Measurements from ENCODE around the gene CHRNB2.

The CHRNB2 gene

GRCh38 chr1:154552036-154552435, 15.5 kb upstream of the CHRNB2 start:
- H3K36me3 ChIP-seq (ENCODE audit: control insufficient read depth in 2 of 2, insufficient read depth in 2 of 2, low read length in 2 of 2) = peaks cover 60 to 75% of the 10 kb centered on the region in 2 donors
- no peak overlapping the region for H3K27ac ChIP-seq (ENCODE audit: low read depth in 2 of 2, low read length in 2 of 2)
- peaks cover 12 to 25% of the 10 kb centered on the region in 2 donors for H3K4me1 ChIP-seq (ENCODE audit: control insufficient read depth in 2 of 2, insufficient read depth in 2 of 2, low read length in 2 of 2)

GRCh38 chr1:154553056-154554030, 14.2 kb upstream of the CHRNB2 start:
- Histone ChIP-seq H3K9ac (ENCODE audit: low read depth in 1 of 2, low read length in 2 of 2) (no peak overlapping the region), H3K27me3 (ENCODE audit: control insufficient read depth in 2 of 2, insufficient read depth in 2 of 2, low read length in 2 of 2) (no peaks in the 10 kb centered on the region), H3K4me1 (ENCODE audit: control insufficient read depth in 2 of 2, insufficient read depth in 2 of 2, low read length in 2 of 2) (peaks cover 19 to 23% of the 10 kb centered on the region in 2 donors), H3K9me3 (ENCODE audit: control insufficient read depth in 2 of 2, low read length in 2 of 2) (no peaks in the 10 kb centered on the region), H3K4me3 (ENCODE audit: low read length in 2 of 2) (no peak overlapping the region), H3K27ac (ENCODE audit: low read depth in 2 of 2, low read length in 2 of 2) (no peak overlapping the region), H3K36me3 (ENCODE audit: control insufficient read depth in 2 of 2, insufficient read depth in 2 of 2, low read length in 2 of 2) (peaks cover 60 to 75% of the 10 kb centered on the region in 2 donors)

More at GRCh38 chr1:154552036-154552435, 15.5 kb upstream of the CHRNB2 start:
- Histone ChIP-seq H3K4me3 (ENCODE audit: low read length in 2 of 2) (no peak overlapping the region), H3K27me3 (ENCODE audit: control insufficient read depth in 2 of 2, insufficient read depth in 2 of 2, low read length in 2 of 2) (no peaks in the 10 kb centered on the region), H3K9ac (ENCODE audit: low read depth in 1 of 2, low read length in 2 of 2) (no peak overlapping the region), H3K9me3 (ENCODE audit: control insufficient read depth in 2 of 2, low read length in 2 of 2) (no peaks in the 10 kb centered on the region)

- H3K9ac ChIP-seq (ENCODE audit: low read depth in 1 of 2, low read length in 2 of 2) = no peak overlapping the region
- peaks cover 41 to 46% of the 10 kb centered on the region in 2 donors for H3K36me3 ChIP-seq (ENCODE audit: control insufficient read depth in 2 of 2, insufficient read depth in 2 of 2, low read length in 2 of 2)
Measured at GRCh38 chr1:154556422-154556821, 11.2 kb upstream of the CHRNB2 start.

GRCh38 chr1:154557248-154557938, 10.2 kb upstream of the CHRNB2 start:
- peak overlapping the region; percentile 84 for H3K9ac ChIP-seq (ENCODE audit: low read depth in 1 of 2, low read length in 2 of 2)
- peak overlapping the region in 1 of 2 donors; percentile 82 for H3K27ac ChIP-seq (ENCODE audit: low read depth in 2 of 2, low read length in 2 of 2)
- H3K27me3 ChIP-seq (ENCODE audit: control insufficient read depth in 2 of 2, insufficient read depth in 2 of 2, low read length in 2 of 2) = no peaks in the 10 kb centered on the region
- peak overlapping the region; percentile 77 to 97 for H3K4me3 ChIP-seq (ENCODE audit: low read length in 2 of 2)
- H3K4me1 ChIP-seq (ENCODE audit: control insufficient read depth in 2 of 2, insufficient read depth in 2 of 2, low read length in 2 of 2) = peaks cover 14 to 25% of the 10 kb centered on the region in 2 donors
- H3K9me3 ChIP-seq (ENCODE audit: control insufficient read depth in 2 of 2, low read length in 2 of 2) = no peaks in the 10 kb centered on the region
- H3K36me3 ChIP-seq (ENCODE audit: control insufficient read depth in 2 of 2, insufficient read depth in 2 of 2, low read length in 2 of 2) = peaks cover 31 to 36% of the 10 kb centered on the region in 2 donors

More at GRCh38 chr1:154556422-154556821, 11.2 kb upstream of the CHRNB2 start:
- Histone ChIP-seq H3K4me3 (ENCODE audit: low read length in 2 of 2) (peak overlapping the region in 1 of 2 donors; percentile 97), H3K27ac (ENCODE audit: low read depth in 2 of 2, low read length in 2 of 2) (no peak overlapping the region), H3K27me3 (ENCODE audit: control insufficient read depth in 2 of 2, insufficient read depth in 2 of 2, low read length in 2 of 2) (no peaks in the 10 kb centered on the region), H3K4me1 (ENCODE audit: control insufficient read depth in 2 of 2, insufficient read depth in 2 of 2, low read length in 2 of 2) (peaks cover 16 to 25% of the 10 kb centered on the region in 2 donors), H3K9me3 (ENCODE audit: control insufficient read depth in 2 of 2, low read length in 2 of 2) (no peaks in the 10 kb centered on the region)

- no peaks in the 10 kb centered on the region for H3K9me3 ChIP-seq (ENCODE audit: control insufficient read depth in 2 of 2, low read length in 2 of 2)
- H3K4me1 ChIP-seq (ENCODE audit: control insufficient read depth in 2 of 2, insufficient read depth in 2 of 2, low read length in 2 of 2) = peaks cover 14 to 25% of the 10 kb centered on the region in 2 donors
Measured at GRCh38 chr1:154557939-154558719, 9.4 kb upstream of the CHRNB2 start, which contains the start of gene UBE2Q1. TSS of gene UBE2Q1 (minus strand) at chr1:154558662. CDS start at chr1:154558553, 109 bp downstream.

GRCh38 chr1:154558720-154559465, 8.7 kb upstream of the CHRNB2 start:
- H3K27ac ChIP-seq (ENCODE audit: low read depth in 2 of 2, low read length in 2 of 2) = peak overlapping the region; percentile 82 to 85
- H3K9me3 ChIP-seq (ENCODE audit: control insufficient read depth in 2 of 2, low read length in 2 of 2) = no peaks in the 10 kb centered on the region
- H3K36me3 ChIP-seq (ENCODE audit: control insufficient read depth in 2 of 2, insufficient read depth in 2 of 2, low read length in 2 of 2) = peaks cover 17 to 21% of the 10 kb centered on the region in 2 donors
- peak overlapping the region; percentile 77 to 83 for H3K4me3 ChIP-seq (ENCODE audit: low read length in 2 of 2)
- peaks cover 14 to 22% of the 10 kb centered on the region in 2 donors for H3K4me1 ChIP-seq (ENCODE audit: control insufficient read depth in 2 of 2, insufficient read depth in 2 of 2, low read length in 2 of 2)
- H3K9ac ChIP-seq (ENCODE audit: low read depth in 1 of 2, low read length in 2 of 2) = peak overlapping the region; percentile 69 to 76
- H3K27me3 ChIP-seq (ENCODE audit: control insufficient read depth in 2 of 2, insufficient read depth in 2 of 2, low read length in 2 of 2) = no peaks in the 10 kb centered on the region

More at GRCh38 chr1:154557939-154558719, 9.4 kb upstream of the CHRNB2 start, which contains the start of gene UBE2Q1:
- Histone ChIP-seq H3K36me3 (ENCODE audit: control insufficient read depth in 2 of 2, insufficient read depth in 2 of 2, low read length in 2 of 2) (peaks cover 24 to 29% of the 10 kb centered on the region in 2 donors), H3K27me3 (ENCODE audit: control insufficient read depth in 2 of 2, insufficient read depth in 2 of 2, low read length in 2 of 2) (no peaks in the 10 kb centered on the region), H3K4me3 (ENCODE audit: low read length in 2 of 2) (peak within 1 kb of the TSS; percentile 83 to 97), H3K9ac (ENCODE audit: low read depth in 1 of 2, low read length in 2 of 2) (peak within 1 kb of the TSS; percentile 84), H3K27ac (ENCODE audit: low read depth in 2 of 2, low read length in 2 of 2) (peak within 1 kb of the TSS; percentile 82 to 85)

GRCh38 chr1:154559466-154560044, 8.0 kb upstream of the CHRNB2 start:
- H3K9me3 ChIP-seq (ENCODE audit: control insufficient read depth in 2 of 2, low read length in 2 of 2) = no peaks in the 10 kb centered on the region
- no peaks in the 10 kb centered on the region for H3K27me3 ChIP-seq (ENCODE audit: control insufficient read depth in 2 of 2, insufficient read depth in 2 of 2, low read length in 2 of 2)
- peaks cover 11 to 14% of the 10 kb centered on the region in 2 donors for H3K36me3 ChIP-seq (ENCODE audit: control insufficient read depth in 2 of 2, insufficient read depth in 2 of 2, low read length in 2 of 2)
- peak overlapping the region; percentile 82 to 85 for H3K27ac ChIP-seq (ENCODE audit: low read depth in 2 of 2, low read length in 2 of 2)
- peaks cover 14 to 22% of the 10 kb centered on the region in 2 donors for H3K4me1 ChIP-seq (ENCODE audit: control insufficient read depth in 2 of 2, insufficient read depth in 2 of 2, low read length in 2 of 2)
- H3K4me3 ChIP-seq (ENCODE audit: low read length in 2 of 2) = peak overlapping the region; percentile 77 to 83
- peak overlapping the region; percentile 69 to 76 for H3K9ac ChIP-seq (ENCODE audit: low read depth in 1 of 2, low read length in 2 of 2)

GRCh38 chr1:154565876-154566275, 1.7 kb upstream of the CHRNB2 start:
- Histone ChIP-seq H3K27ac (ENCODE audit: low read depth in 2 of 2, low read length in 2 of 2) (no peak overlapping the region), H3K4me1 (ENCODE audit: control insufficient read depth in 2 of 2, insufficient read depth in 2 of 2, low read length in 2 of 2) (peaks cover 2 to 5% of the 10 kb centered on the region in 2 donors), H3K9me3 (ENCODE audit: control insufficient read depth in 2 of 2, low read length in 2 of 2) (no peaks in the 10 kb centered on the region), H3K27me3 (ENCODE audit: control insufficient read depth in 2 of 2, insufficient read depth in 2 of 2, low read length in 2 of 2) (peaks cover 7 to 12% of the 10 kb centered on the region in 2 donors), H3K9ac (ENCODE audit: low read depth in 1 of 2, low read length in 2 of 2) (no peak overlapping the region), H3K4me3 (ENCODE audit: low read length in 2 of 2) (no peak overlapping the region), H3K36me3 (ENCODE audit: control insufficient read depth in 2 of 2, insufficient read depth in 2 of 2, low read length in 2 of 2) (no peaks in the 10 kb centered on the region)
